SKM-1 (cell line): ENCODE measurements around the gene CD55.
A peak's percentile ranks its signal among the peaks of the same experiment; 100 is the strongest.
"Not testable (repeated sequence)": the region's sequence is repeated elsewhere in the genome, so short reads cannot be mapped to it uniquely, and the experiment has no call there.

Experiments
- DNase-seq: peaks from one replicate; lab custom pipeline; 2025; ENCODE audit not compliant: unreplicated experiment; lab: John Stamatoyannopoulos, UW

The CD55 gene

GRCh38 chr1:207305489-207305873 lies 16.0 kb upstream of the CD55 start:
- no peak for DNase-seq

GRCh38 chr1:207306023-207306422 lies 15.5 kb upstream of the CD55 start:
- DNase-seq = no peak

GRCh38 chr1:207306603-207307002 lies 14.9 kb upstream of the CD55 start:
- DNase-seq = no peak

GRCh38 chr1:207308451-207309190 lies 12.9 kb upstream of the CD55 start:
- peak; percentile 88 for DNase-seq

- DNase-seq = peak; percentile 61
Observed at GRCh38 chr1:207309745-207310273, 11.7 kb upstream of the CD55 start.

- DNase-seq = no peak
Observed at GRCh38 chr1:207311888-207312603, 9.4 kb upstream of the CD55 start.

- DNase-seq = no peak
Observed at GRCh38 chr1:207312604-207312920, 8.9 kb upstream of the CD55 start.

- DNase-seq = no peak
Observed at GRCh38 chr1:207313131-207313530, 8.3 kb upstream of the CD55 start.

GRCh38 chr1:207314816-207315215 lies 6.7 kb upstream of the CD55 start:
- DNase-seq = no peak

- no peak for DNase-seq
Observed at GRCh38 chr1:207315435-207315834, 6.0 kb upstream of the CD55 start.

- no peak for DNase-seq
Observed at GRCh38 chr1:207316141-207316540, 5.3 kb upstream of the CD55 start.

GRCh38 chr1:207316622-207317391 lies 4.7 kb upstream of the CD55 start:
- DNase-seq = peak; percentile 93

- no peak for DNase-seq
Observed at GRCh38 chr1:207317561-207317960, 3.9 kb upstream of the CD55 start.

GRCh38 chr1:207318072-207318619 lies 3.3 kb upstream of the CD55 start:
- DNase-seq = no peak

GRCh38 chr1:207319199-207319598 lies 2.3 kb upstream of the CD55 start:
- DNase-seq = no peak

GRCh38 chr1:207320105-207320504 lies 1.4 kb upstream of the CD55 start:
- not testable (repeated sequence) for DNase-seq

GRCh38 chr1:207321790-207322645 lies 540 bp downstream of the CD55 start:
- DNase-seq = no peak

- no peak for DNase-seq
Observed at GRCh38 chr1:207323425-207324225, 2.1 kb downstream of the CD55 start.

GRCh38 chr1:207328004-207328403 lies 6.5 kb downstream of the CD55 start:
- peak; percentile 17 for DNase-seq
